HG02571 (cell line): ENCODE measurements around the gene PIGS.
"Not testable (repeated sequence)": the region's sequence is repeated elsewhere in the genome, so short reads cannot be mapped to it uniquely, and the experiment has no call there.

ENCODE experiments used
- ATAC-seq: cut with Tn5 transposase; IDR thresholded peaks from one replicate; pipeline ENCODE4 v1.9.1; 2021; ENCODE audit warnings: mild to moderate bottlenecking, moderate library complexity; ENCODE audit not compliant: unreplicated experiment

The PIGS gene

GRCh38 chr17:28579526-28579925 lies 8.2 kb upstream of the PIGS start:
- ATAC-seq = no peak

- no peak for ATAC-seq
These were observed 7.2 kb upstream of the PIGS start for GRCh38 chr17:28578246-28579195.

- ATAC-seq = no peak
These were observed 6.1 kb upstream of the PIGS start for GRCh38 chr17:28577466-28577824.

- peak; percentile 76 for ATAC-seq
These were observed 5.6 kb upstream of the PIGS start, which contains the start of gene ALDOC for GRCh38 chr17:28576758-28577465. TSS of gene ALDOC (minus strand) at chr17:28576895. CDS start at chr17:28575532, 1,363 bp downstream.

GRCh38 chr17:28576016-28576415 lies 4.7 kb upstream of the PIGS start:
- not testable (repeated sequence) for ATAC-seq

- ATAC-seq = no peak
These were observed 3.9 kb upstream of the PIGS start for GRCh38 chr17:28575126-28575795.

- ATAC-seq = no peak
These were observed 3.2 kb upstream of the PIGS start for GRCh38 chr17:28574526-28574925.

GRCh38 chr17:28573966-28574480 lies 2.7 kb upstream of the PIGS start:
- ATAC-seq = no peak

- no peak for ATAC-seq
These were observed 2.2 kb upstream of the PIGS start for GRCh38 chr17:28573521-28573920.

GRCh38 chr17:28573040-28573380 lies 1.7 kb upstream of the PIGS start:
- ATAC-seq = no peak

GRCh38 chr17:28572259-28573039 lies 1.1 kb upstream of the PIGS start:
- ATAC-seq = no peak

- peak; percentile 24 for ATAC-seq
These were observed 486 bp downstream of the PIGS start for GRCh38 chr17:28570716-28571360.

GRCh38 chr17:28569446-28569845 lies 1.9 kb downstream of the PIGS start:
- no peak for ATAC-seq

- ATAC-seq = no peak
These were observed 3.7 kb downstream of the PIGS start for GRCh38 chr17:28567604-28568003.

GRCh38 chr17:28563475-28563874 lies 7.8 kb downstream of the PIGS start:
- no peak for ATAC-seq

- no peak for ATAC-seq
These were observed 16.3 kb downstream of the PIGS start for GRCh38 chr17:28555022-28555421.

- ATAC-seq = no peak
These were observed 16.8 kb downstream of the PIGS start for GRCh38 chr17:28554565-28554964.

GRCh38 chr17:28553000-28553505 lies 18.3 kb downstream of the PIGS start:
- no peak for ATAC-seq

- peak; percentile 55 for ATAC-seq
These were observed 18.9 kb downstream of the PIGS start, which contains the start of gene UNC119 for GRCh38 chr17:28552176-28552999. TSS of gene UNC119 (minus strand) at chr17:28552624. CDS start at chr17:28552557, 67 bp downstream.
